ENCODE data around the gene DUSP18. TPM values are rescaled to one million over a fixed set of nuclear protein-coding genes. Genes with fewer than 3 reads are reported as not detected.

DUSP18 gene
- total and polyA plus RNA-seq, 2 of the 4 experiments (the other 2 are of a cell fraction): 14.9 TPM

DNA sequence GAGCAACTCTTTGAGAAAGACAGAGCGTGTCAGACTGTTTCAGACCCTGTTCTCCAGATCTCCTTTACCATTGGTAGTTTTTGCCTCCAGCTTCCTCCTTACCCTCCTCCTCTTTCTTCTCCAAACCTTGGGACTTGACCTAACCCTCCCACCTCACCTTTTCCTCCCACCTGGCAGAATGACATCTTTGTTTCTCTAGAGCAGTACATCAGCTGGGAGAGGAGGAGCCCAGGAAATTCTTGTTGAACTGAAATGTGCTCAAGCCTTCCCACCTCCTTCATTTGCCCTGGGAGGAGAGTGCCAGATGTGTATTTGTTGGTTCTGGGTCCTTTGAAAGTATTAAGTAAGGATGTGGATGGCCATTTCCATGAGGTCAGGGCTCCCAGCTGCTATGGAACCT, 44.4 kb upstream of the DUSP18 start:
- H3K36me3 ChIP-seq (ENCODE audit: control insufficient read depth, insufficient read depth, low read length): no peaks in the 10 kb centered on the region
- no peak overlapping the region for H2AFZ ChIP-seq (replicated peaks; ENCODE audit: low read length, poor library complexity)
- no peak overlapping the region for H3K27ac ChIP-seq (ENCODE audit: insufficient read depth, low read length)
- H2BK15ac ChIP-seq (ENCODE audit: low read depth, low read length): no peak overlapping the region
- no peak overlapping the region for H2AK9ac ChIP-seq (replicated peaks; ENCODE audit: low read depth, low read length, poor library complexity)
- H3K14ac ChIP-seq (replicated peaks; ENCODE audit: low read depth, low read length): no peak overlapping the region
- no peak overlapping the region for H3K23ac ChIP-seq (ENCODE audit: low read depth, low read length)
- no peak overlapping the region for H2AK5ac ChIP-seq (ENCODE audit: low read depth, low read length)
- no peak overlapping the region for H2BK20ac ChIP-seq (ENCODE audit: low read depth, low read length)
- ATAC-seq (ENCODE audit: low read depth) (no peak), DNase-seq (no peak)
- no peak overlapping the region for H2BK5ac ChIP-seq (ENCODE audit: low read depth, low read length, poor library complexity, severe bottlenecking)
- WGBS, 2 experiments (ENCODE audit: extremely low coverage in 2 of 2, insufficient read length in 1 of 2): no CpG with 5 or more reads among the region's 1 CpG
- no TSS peak for BruUV-seq (replicated peaks)
- dilution Hi-C loops (cut with HindIII; ENCODE audit: low sequenced_read_pairs, unreplicated experiment): no loop called here
- no peak overlapping the region for H3K4me3 ChIP-seq (ENCODE audit: insufficient read depth, low read depth, low read length)
- H3K56ac ChIP-seq (ENCODE audit: extremely low read depth, insufficient read depth, low read length): no peak overlapping the region
- intact Hi-C loops (cut with micrococcal nuclease): no loop called here
- H4K8ac ChIP-seq (ENCODE audit: low read depth in 2 of 2, low read length in 2 of 2): no peak overlapping the region
- H2BK120ac ChIP-seq (ENCODE audit: low read depth, low read length): no peak overlapping the region
- ChIA-PET CTCF (interaction anchor here (0.7 kb wide), 1 partner anchor 18 kb away, joined by 9 read pairs; no protein-coding TSS in a partner anchor), POLR2A (ENCODE audit: unreplicated experiment) (no interaction called here)
- H3K27me3 ChIP-seq (ENCODE audit: control insufficient read depth, insufficient read depth, low read length): no peaks in the 10 kb centered on the region
- H3K18ac ChIP-seq (ENCODE audit: low read depth, low read length): no peak overlapping the region
- H4K20me1 ChIP-seq (ENCODE audit: insufficient read depth, low read length): no peaks in the 10 kb centered on the region
- no peak overlapping the region for H3K4me2 ChIP-seq (ENCODE audit: low read depth, low read length)
- no peaks in the 10 kb centered on the region; the same call in 1 of the 2 replicates for H3K4me1 ChIP-seq (ENCODE audit: control insufficient read depth, insufficient read depth, low read length)
- H3K4ac ChIP-seq (ENCODE audit: low read depth, low read length): no peak overlapping the region
- no peaks in the 10 kb centered on the region for H3K9me3 ChIP-seq (ENCODE audit: control insufficient read depth, insufficient read depth, low read length)
- H3K9ac ChIP-seq (ENCODE audit: low read depth, low read length): no peak overlapping the region
- in situ Hi-C loops (cut with MboI; ENCODE audit: low sequenced_read_pairs): no loop called here
- no peaks in the 10 kb centered on the region for H3K79me1 ChIP-seq (ENCODE audit: low read depth in 1 of 2, low read length in 2 of 2)
- no peak overlapping the region for H4K5ac ChIP-seq (ENCODE audit: low read depth, low read length)
- H3K9me1 ChIP-seq (ENCODE audit: insufficient read depth, low read length): no peaks in the 10 kb centered on the region
- TF ChIP-seq MXI1 (IDR thresholded peaks at IDR 0.05; ENCODE audit: borderline replicate concordance, low read depth, low read length) (no peak), MAFK (IDR thresholded peaks at IDR 0.05; ENCODE audit: low read depth, low read length) (no peak), MAZ (IDR thresholded peaks at IDR 0.05; ENCODE audit: borderline replicate concordance, low read depth, low read length) (no peak), CEBPB (IDR thresholded peaks at IDR 0.05; ENCODE audit: low read depth, low read length) (no peak), RFX5 (IDR thresholded peaks at IDR 0.05; ENCODE audit: low read depth, low read length) (no peak), NFE2L2 (IDR thresholded peaks at IDR 0.05; ENCODE audit: low read depth, low read length) (no peak), SMC3 (IDR thresholded peaks at IDR 0.05; ENCODE audit: low read depth, low read length) (no peak), CHD1 (IDR thresholded peaks at IDR 0.05; ENCODE audit: low read depth, low read length) (no peak), RAD21 (IDR thresholded peaks at IDR 0.05; ENCODE audit: low read length) (no peak), BHLHE40 (IDR thresholded peaks at IDR 0.05; ENCODE audit: low read depth, low read length) (no peak), RCOR1 (IDR thresholded peaks at IDR 0.05; ENCODE audit: insufficient replicate concordance, low read length) (no peak)
- TF ChIP-seq, protein P1, sequence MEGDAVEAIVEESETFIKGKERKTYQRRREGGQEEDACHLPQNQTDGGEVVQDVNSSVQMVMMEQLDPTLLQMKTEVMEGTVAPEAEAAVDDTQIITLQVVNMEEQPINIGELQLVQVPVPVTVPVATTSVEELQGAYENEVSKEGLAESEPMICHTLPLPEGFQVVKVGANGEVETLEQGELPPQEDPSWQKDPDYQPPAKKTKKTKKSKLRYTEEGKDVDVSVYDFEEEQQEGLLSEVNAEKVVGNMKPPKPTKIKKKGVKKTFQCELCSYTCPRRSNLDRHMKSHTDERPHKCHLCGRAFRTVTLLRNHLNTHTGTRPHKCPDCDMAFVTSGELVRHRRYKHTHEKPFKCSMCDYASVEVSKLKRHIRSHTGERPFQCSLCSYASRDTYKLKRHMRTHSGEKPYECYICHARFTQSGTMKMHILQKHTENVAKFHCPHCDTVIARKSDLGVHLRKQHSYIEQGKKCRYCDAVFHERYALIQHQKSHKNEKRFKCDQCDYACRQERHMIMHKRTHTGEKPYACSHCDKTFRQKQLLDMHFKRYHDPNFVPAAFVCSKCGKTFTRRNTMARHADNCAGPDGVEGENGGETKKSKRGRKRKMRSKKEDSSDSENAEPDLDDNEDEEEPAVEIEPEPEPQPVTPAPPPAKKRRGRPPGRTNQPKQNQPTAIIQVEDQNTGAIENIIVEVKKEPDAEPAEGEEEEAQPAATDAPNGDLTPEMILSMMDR (conservative IDR thresholded peaks at IDR 0.05; ENCODE audit: low read depth, low read length): no peak
- no peak overlapping the region for H4K91ac ChIP-seq (ENCODE audit: insufficient read depth, low read depth, low read length)
